GM19372 (cell line): ENCODE results near the gene PICK1.
"Not testable (repeated sequence)": the region's sequence is repeated elsewhere in the genome, so short reads cannot be mapped to it uniquely, and the experiment has no call there.

Source experiments
- ATAC-seq: cut with Tn5 transposase; IDR thresholded peaks from one replicate; pipeline ENCODE4 v1.9.1; 2021; ENCODE audit warnings: mild to moderate bottlenecking, low read depth, moderate library complexity; ENCODE audit not compliant: unreplicated experiment

The PICK1 gene

GRCh38 chr22:38073150-38074130 is 16.2 kb downstream of the PICK1 start:
- ATAC-seq: no peak

DNA sequence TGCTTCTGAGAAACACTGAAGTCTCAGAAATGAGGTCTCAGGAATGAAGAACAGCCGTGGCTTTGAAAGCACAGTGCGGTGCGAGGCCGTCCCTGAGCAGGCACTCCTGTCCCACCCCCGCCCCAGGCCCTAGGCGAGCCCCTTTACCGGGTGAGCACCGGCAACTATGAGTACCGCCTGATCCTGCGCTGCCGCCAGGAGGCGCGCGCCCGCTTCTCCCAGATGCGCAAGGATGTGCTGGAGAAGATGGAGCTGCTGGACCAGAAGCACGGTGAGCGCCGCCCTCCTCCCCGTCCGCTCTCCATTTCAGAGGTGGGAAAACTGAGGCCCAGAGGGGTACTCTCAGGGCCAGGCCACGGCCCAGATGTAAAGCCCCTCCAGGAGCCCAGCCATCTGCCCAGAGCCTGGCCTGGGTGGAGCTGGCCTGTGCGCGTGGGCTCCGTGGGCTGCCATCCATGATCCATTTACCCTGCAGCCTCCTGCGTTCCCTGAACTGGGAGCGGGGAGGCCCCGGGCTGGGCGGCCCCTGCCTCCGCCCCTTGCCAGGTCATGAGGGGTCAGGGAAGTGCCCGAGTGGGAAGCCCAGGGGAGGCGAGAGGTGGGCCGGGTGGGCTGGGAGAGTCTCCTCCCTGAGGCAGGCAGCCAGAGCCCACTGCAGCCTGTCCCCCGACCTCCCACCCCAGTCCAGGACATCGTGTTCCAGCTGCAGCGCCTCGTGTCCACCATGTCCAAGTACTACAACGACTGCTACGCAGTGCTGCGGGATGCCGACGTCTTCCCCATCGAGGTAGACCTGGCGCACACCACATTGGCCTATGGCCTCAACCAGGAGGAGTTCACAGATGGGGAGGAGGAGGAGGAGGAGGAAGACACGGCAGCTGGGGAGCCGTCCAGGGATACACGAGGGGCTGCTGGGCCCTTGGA is 17.2 kb downstream of the PICK1 start:
- no peak for ATAC-seq

DNA sequence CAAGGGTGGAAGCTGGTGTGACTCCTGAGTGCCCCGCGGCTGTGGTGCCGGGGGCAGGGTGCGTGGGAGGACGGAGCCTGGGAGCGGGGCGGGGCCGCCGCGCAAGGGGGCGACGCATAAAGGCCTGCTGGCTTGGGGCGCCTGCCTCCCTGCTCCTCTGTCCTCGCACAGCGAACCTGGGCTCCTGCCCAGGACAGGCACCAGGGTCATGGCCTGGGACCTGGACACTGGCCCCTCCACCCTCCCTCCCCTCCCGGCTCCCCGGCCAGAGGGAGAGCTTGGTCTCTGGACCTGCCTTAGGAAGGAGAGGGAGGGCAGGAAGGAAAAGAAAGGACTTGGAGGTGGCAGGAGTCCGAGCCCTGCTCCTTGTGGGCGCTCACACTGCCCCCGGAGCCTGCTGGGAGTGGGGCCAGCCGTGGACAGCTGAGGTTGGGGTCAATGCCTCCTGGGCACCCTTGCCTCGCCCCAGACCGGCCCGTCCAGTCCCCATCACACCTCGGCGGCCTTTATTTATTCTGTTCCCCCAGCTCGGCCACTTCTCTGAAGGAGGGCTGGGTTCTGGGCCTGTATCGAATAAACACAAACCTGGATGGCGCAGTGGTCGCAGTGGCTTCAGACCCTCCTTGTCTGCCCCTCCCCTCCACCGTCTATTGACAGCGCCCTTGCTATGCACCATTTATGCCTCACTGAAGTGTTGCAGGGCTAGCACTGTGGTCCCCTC is 18.1 kb downstream of the PICK1 start:
- ATAC-seq: no peak

DNA sequence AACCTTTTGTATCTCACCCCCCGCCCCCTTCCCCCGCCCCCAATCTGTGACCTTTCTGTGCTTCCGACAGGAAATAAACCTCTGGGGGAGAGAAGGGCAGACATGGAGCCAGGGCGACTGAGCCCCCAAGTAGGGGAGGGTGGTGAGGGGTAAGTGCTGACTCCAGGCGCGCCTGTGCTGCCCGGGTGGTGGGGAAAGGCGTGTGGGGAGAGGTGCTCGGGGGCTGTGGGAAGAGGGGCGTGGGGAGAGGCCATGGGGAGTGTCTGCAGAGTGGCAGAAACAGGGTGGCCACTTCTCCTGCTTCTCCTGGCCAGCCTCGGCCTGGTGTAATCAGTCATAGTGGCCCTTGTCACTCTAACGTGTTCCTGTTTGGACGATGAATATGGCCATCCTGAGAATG is 18.8 kb downstream of the PICK1 start:
- ATAC-seq: no peak

DNA sequence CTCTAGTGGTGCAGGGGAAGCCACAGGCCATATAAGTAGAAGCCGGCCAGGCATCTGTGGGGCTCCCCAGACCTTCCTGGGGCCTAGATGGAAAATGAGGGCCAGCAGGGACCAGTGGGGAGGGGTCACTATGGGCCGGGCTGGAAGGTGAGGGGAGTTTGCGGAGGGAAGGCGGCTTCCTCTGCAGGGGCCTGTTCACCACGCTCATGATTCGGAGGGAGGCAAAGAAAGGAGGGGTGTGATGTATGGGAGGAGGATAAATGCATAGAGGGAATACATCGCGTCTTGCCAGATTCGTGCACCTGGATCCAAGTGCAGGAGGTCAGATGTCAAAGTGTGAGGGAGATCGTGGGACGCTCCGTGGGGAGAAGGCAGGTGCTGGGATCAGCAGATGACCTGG is 19.9 kb downstream of the PICK1 start:
- ATAC-seq: no peak

DNA sequence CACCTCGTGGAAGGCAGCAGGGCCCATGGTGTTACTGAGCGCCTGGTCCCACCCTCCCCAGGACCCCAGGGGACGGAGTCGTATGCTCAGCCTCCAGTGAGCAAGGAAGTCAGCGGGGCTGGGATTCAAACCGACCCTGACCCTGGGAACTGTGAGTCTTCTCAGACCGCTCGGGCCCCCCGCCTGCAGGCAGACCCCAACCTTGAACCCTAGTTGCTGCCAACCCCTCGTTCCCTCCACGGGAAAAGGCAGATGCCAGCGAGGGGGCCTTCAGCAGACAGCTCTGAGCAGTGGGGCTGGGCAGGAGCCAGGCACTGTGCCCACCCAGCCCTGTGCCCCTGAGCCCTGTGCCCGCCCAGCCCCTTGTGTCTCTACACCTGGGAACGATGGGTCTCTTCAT is 20.4 kb downstream of the PICK1 start:
- no peak for ATAC-seq

- ATAC-seq: no peak
Measured at GRCh38 chr22:38078046-38078840, 21.0 kb downstream of the PICK1 start.

DNA sequence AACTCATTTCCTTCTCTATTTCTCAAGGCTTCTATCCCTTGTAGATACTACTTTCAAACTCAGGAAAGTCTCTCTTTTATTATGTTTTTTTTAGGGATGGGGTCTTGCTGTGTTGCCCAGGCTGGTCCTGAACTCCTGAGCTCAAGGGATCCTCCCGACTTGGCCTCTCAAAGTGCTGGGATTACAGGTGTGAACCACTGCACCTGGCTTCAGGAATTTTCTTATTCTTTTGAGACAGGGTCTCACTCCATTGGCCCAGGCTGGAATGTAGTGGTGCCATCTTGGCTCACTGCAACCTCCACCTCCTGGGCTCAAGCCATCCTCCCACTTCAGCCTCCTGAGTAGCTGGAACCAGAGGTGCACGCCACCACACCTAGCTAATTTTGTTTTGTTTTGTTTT is 22.0 kb downstream of the PICK1 start:
- not testable (repeated sequence) for ATAC-seq

GRCh38 chr22:38079804-38080203 is 22.6 kb downstream of the PICK1 start:
- no peak for ATAC-seq

GRCh38 chr22:38080474-38080849 is 23.3 kb downstream of the PICK1 start:
- ATAC-seq: no peak

DNA sequence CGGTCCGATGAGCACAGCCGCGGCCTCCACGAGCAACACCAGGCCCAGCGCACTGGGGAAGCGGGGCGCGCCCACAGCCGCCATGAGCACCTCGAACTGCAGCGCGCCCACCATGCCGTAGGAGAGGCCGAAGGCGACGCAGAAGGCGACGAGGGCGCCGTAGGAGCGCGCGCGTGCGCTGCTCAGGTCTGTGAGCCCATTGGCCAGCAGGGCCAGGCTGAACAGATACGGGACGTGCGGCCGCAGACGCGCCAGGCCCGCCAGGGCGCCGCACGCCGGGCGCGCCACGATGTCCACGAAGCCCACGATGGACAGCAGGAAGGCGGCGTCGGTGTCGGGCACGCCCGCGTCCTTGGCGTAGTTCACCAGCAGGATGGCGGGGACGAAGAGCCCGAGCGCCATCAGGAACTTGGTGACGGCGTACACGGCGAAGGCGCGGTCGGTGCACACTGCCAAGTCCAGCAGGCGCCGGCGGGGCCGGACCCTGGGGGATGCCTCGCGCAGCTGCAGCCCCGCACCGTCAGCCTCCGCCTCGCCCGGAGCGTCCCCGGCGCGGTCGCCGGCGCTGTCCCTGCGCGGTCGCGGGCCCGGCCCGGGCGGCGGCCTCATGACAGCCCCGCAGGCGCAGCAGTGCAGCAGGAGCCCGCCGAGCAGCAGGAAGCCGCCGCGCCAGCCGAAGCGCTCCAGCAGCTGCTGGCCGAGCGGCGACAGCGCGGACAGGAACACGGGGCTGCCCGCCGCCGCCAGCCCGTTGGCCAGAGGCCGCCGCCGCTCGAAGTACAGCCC is 23.8 kb downstream of the PICK1 start:
- no peak for ATAC-seq

DNA sequence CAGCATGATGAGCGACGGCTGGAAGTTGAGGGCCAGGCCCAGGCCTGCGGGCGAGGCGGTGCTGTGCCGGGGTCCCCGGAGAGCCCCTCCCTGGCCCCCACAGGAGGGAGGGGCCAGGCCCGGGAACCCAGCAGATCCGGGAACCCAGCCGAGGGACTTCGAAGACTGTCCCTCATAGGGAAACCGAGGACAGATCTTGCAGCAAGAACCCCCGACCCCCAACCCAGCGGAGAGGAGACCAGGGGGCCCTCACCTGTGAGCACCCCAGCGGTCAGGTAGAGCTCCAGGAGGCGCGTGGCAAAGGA is 24.4 kb downstream of the PICK1 start:
- no peak for ATAC-seq

DNA sequence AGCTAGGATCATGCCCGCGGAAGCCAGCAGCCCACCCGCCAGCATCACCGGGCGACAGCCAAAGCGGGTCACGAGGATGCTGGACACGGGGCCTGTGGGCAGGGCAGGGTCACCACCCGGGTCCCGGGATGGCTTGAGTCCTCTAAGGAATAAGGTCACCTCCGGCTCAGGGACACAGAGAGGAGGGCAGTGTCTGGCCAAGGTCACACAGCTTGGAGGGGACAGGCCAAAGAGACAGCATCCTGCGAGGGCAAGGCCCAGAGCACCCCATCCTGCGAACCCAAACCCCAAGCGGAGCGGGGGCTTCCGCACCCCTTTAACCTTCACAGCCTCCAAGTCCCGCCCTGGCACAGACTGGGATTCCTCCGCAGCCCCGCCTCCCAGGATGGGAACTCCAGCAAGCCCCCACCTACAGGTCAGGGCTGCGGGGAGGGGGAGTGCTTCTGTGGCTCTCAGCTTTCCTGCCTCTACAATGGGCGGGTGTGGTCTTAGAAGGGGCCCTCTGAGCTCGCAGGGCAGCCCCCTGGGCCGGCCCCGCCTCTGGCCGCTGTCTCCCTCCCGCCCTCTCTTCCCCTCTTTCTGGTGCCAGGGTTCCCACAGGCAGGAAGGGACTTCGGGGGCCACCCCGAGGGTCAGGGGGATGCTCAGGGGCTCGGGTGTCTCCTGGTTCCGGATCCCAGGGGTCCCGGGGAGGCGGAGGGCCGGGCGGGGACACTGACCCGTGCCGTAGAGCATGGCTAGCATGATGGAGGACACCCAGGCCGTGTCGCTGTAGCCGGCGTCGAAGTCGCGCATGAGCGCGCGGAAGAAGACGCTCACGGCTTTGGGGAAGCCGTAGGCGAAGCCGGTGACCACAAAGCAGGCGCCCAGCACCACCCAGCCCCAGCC is 25.0 kb downstream of the PICK1 start:
- no peak for ATAC-seq

- no peak for ATAC-seq
Measured at GRCh38 chr22:38082986-38083710, 25.9 kb downstream of the PICK1 start.

GRCh38 chr22:38083931-38084631 is 26.9 kb downstream of the PICK1 start, which contains the start of gene SLC16A8:
Gene SLC16A8, minus strand, starts transcription at chr22:38084184. Its CDS starts 1,311 bp downstream, at chr22:38082873.
- no peak for ATAC-seq

- no peak for ATAC-seq
Measured at GRCh38 chr22:38085056-38085455, 27.9 kb downstream of the PICK1 start.

DNA sequence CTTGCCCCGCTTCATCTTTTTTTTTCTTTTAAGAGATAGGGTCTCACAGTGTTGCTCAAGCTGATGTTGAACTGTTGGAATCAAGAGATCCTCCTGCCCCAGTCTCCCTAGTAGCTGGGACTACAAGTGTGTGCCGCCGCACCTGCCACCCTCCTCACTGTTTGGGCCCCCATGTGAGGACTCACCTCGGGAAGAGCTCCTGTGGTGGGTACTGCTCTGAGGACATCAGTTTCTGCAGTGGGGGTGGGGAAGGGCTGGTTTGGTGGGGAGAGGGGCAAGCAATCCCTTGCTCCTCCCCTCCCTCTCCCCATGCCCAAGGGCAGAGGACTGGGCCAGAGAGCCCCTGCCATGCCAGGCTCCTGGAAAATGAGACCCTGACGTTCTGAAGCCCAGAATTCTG is 28.3 kb downstream of the PICK1 start:
- no peak for ATAC-seq
